GM19193 (cell line): ENCODE measurements around the gene C1orf116.

Experiments
- POLR2A ChIP-seq: IDR thresholded peaks from 4 replicates; pipeline ENCODE4 v1.6.1; 2011; ENCODE audit not compliant: insufficient read depth, insufficient read length; ENCODE audit errors: extremely low read depth

The C1orf116 gene

GRCh38 chr1:207069061-207069460 lies 36.5 kb upstream of the C1orf116 start:
- no peak for TF ChIP-seq POLR2A

DNA sequence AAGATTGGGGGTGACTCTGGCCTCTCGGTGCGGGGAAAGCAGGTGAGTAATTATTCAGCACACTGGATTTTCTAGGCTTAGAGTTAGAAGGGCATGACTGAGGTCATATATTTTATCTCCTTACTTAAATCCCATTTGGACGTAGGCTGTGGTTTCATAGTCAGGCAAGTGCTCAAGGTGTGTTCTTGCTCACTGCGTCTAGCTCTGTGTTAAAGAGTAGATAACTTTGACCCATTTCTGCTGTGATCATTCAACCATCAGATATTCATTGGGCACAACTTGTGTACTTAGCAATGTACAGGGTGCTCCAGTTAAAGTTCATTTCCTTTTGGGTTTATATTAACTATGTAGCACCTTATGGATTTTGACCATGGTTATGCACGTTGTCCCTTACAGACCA lies 35.1 kb upstream of the C1orf116 start:
- no peak for TF ChIP-seq POLR2A

DNA sequence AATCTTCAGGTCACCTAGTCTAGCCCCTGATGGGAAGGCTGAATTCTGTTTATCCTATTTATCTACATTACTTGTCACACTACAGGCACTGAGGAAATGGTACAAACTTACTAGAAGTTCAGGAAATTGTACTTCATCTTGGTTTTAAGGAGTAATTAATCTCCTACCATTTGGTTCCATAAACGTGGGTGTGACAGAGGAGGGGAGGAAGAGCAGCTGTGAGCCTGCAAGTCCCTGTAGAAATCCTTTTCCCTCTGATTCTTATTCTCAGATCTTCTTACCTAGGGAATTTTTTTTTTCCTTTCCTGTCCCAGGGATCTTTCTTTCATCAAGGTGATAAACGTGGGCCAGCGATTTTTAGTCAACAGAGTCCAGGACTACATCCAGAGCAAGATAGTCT lies 34.6 kb upstream of the C1orf116 start:
- no peak for TF ChIP-seq POLR2A

DNA sequence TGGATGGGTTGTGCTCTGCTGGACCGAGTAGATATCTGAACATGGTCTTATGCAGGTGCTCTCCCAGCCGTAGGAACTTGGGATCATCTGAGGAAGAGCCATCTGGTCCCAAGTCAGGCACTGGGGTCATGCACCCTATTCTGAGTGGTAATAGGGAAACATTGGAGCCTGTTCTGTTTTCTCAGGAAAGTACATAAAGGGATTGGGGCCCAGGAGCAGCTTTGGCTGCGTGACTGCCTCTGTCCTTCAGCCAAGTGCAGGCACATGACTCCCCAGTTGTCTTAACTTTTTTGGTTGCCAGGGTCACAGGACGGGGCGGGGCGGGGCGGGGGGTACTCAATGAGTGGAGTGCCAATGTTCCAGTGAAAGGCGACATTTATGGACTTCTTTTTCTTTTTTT lies 32.0 kb upstream of the C1orf116 start:
- TF ChIP-seq POLR2A: no peak

- no peak for TF ChIP-seq POLR2A
These were observed 30.5 kb upstream of the C1orf116 start for GRCh38 chr1:207063014-207063413.

GRCh38 chr1:207062058-207062457 lies 29.5 kb upstream of the C1orf116 start:
- no peak for TF ChIP-seq POLR2A

GRCh38 chr1:207060596-207060995 lies 28.0 kb upstream of the C1orf116 start:
- no peak for TF ChIP-seq POLR2A

GRCh38 chr1:207059881-207060280 lies 27.3 kb upstream of the C1orf116 start:
- TF ChIP-seq POLR2A: no peak

DNA sequence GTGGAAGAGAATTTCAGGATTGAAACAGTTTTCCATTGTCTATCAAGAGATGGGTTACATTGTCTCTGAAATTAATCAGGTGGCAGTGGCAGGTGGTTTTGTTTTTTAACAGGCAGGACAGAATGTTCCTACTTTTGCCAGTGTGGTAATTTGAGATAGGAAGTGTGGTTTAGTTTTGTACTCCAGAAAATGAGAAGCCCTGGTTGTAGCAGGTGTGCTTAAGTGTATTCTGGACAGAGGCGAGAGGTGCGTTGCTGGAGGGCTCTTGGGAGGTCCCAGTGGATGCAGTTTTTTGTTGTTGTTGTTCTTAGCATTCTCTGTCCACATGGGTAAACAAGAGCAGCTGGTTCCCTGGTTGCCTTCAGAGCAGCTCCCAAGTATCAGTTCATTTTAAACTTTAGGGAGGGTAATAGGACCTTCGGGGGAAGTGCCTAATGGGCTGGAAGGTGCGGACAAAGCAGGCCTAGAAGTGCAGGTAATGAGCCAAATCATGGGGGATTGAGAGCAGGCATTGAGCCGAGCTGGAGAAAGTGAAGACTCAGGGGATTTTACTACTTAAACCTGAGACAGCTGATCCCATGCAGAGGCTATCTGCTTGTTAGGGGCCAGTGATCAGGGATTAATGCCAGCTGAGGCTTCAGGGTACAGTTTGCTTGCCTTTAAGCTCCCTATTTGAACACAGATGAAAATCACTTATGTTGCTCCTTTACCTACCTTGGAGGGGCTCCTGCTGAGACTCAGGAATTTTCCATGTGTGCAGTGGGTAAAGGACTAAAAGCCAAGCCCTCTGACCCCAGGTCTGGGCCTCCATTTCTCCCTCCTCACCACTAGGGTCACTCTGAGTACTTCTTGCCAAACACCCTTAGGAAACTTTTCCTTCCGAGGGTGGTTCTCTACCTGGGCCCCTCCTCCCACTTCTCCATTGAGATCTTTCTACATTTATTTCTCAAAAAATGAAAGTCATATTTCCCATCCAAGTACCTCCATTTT lies 26.6 kb upstream of the C1orf116 start:
- no peak for TF ChIP-seq POLR2A

GRCh38 chr1:207058252-207058651 lies 25.7 kb upstream of the C1orf116 start:
- TF ChIP-seq POLR2A: no peak

DNA sequence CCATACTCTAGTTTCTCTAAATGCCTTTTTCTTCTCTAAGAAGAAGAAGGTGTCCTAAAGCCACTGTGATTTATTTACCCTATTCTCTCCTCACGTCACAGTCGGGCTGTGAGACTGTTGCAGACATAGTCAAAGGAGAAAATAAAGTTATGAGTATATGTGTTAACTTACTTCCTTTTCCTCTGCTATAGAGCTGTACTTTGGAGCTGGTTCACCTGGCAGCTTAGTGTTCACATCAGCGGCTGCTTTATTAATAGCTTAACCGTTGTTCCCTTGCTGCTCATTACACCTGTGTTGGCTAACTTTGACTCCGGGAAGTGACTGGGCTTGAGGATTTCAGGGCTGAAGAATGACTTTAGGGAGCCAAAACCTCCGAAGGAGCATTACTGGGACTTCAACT lies 24.1 kb upstream of the C1orf116 start:
- no peak for TF ChIP-seq POLR2A

- TF ChIP-seq POLR2A: no peak
These were observed 22.9 kb upstream of the C1orf116 start for GRCh38 chr1:207055386-207056001.

GRCh38 chr1:207054491-207054890 lies 21.9 kb upstream of the C1orf116 start:
- no peak for TF ChIP-seq POLR2A

GRCh38 chr1:207052911-207053769 lies 20.6 kb upstream of the C1orf116 start, which contains the start of gene PFKFB2:
PFKFB2 (plus strand) TSS chr1:207053275; CDS start chr1:207054718, 1,443 bp downstream.
- peak; percentile 75 for TF ChIP-seq POLR2A
